HL-60 (cell line): ENCODE measurements around the gene PMEL.

Experiments used
- GABPA ChIP-seq: IDR thresholded peaks from 2 replicates; pipeline ENCODE4 v1.6.1; 2012; ENCODE audit warnings: low read depth
- POLR2AphosphoS5 ChIP-seq: IDR thresholded peaks from 2 replicates; pipeline ENCODE4 v1.6.1; 2012; ENCODE audit warnings: low read depth
- SPI1 ChIP-seq: IDR thresholded peaks from 2 replicates; pipeline ENCODE4 v1.6.1; 2012; ENCODE audit warnings: low read depth, mild to moderate bottlenecking, borderline replicate concordance
- TF ChIP-seq, protein P1 (sequence below): IDR thresholded peaks from one replicate; pipeline ENCODE4 v1.5.1; 2011; ENCODE audit warnings: low read length, control low read depth, inconsistent platforms; ENCODE audit not compliant: insufficient read depth
- TF ChIP-seq, protein P2 (sequence below): IDR thresholded peaks from 2 replicates; pipeline ENCODE4 v1.6.1; 2012; ENCODE audit warnings: low read depth; ENCODE audit not compliant: insufficient replicate concordance

- TF ChIP-seq, protein P1, sequence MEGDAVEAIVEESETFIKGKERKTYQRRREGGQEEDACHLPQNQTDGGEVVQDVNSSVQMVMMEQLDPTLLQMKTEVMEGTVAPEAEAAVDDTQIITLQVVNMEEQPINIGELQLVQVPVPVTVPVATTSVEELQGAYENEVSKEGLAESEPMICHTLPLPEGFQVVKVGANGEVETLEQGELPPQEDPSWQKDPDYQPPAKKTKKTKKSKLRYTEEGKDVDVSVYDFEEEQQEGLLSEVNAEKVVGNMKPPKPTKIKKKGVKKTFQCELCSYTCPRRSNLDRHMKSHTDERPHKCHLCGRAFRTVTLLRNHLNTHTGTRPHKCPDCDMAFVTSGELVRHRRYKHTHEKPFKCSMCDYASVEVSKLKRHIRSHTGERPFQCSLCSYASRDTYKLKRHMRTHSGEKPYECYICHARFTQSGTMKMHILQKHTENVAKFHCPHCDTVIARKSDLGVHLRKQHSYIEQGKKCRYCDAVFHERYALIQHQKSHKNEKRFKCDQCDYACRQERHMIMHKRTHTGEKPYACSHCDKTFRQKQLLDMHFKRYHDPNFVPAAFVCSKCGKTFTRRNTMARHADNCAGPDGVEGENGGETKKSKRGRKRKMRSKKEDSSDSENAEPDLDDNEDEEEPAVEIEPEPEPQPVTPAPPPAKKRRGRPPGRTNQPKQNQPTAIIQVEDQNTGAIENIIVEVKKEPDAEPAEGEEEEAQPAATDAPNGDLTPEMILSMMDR = no peak
- TF ChIP-seq, protein P2, sequence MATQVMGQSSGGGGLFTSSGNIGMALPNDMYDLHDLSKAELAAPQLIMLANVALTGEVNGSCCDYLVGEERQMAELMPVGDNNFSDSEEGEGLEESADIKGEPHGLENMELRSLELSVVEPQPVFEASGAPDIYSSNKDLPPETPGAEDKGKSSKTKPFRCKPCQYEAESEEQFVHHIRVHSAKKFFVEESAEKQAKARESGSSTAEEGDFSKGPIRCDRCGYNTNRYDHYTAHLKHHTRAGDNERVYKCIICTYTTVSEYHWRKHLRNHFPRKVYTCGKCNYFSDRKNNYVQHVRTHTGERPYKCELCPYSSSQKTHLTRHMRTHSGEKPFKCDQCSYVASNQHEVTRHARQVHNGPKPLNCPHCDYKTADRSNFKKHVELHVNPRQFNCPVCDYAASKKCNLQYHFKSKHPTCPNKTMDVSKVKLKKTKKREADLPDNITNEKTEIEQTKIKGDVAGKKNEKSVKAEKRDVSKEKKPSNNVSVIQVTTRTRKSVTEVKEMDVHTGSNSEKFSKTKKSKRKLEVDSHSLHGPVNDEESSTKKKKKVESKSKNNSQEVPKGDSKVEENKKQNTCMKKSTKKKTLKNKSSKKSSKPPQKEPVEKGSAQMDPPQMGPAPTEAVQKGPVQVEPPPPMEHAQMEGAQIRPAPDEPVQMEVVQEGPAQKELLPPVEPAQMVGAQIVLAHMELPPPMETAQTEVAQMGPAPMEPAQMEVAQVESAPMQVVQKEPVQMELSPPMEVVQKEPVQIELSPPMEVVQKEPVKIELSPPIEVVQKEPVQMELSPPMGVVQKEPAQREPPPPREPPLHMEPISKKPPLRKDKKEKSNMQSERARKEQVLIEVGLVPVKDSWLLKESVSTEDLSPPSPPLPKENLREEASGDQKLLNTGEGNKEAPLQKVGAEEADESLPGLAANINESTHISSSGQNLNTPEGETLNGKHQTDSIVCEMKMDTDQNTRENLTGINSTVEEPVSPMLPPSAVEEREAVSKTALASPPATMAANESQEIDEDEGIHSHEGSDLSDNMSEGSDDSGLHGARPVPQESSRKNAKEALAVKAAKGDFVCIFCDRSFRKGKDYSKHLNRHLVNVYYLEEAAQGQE = no peak
- peak; percentile 47; the same call in 1 of the 2 replicates for TF ChIP-seq POLR2AphosphoS5
- no peak for TF ChIP-seq GABPA
- TF ChIP-seq SPI1 = no peak
Measured at GRCh38 chr12:55978393-55978792, 12.6 kb upstream of the PMEL start.
